NCI-H2196 (cell line): ENCODE data around the gene FREM1.
A peak's percentile ranks its signal among the peaks of the same experiment; 100 is the strongest.

Experiments
- DNase-seq: peaks from one replicate; lab custom pipeline; 2025; ENCODE audit not compliant: unreplicated experiment; lab: John Stamatoyannopoulos, UW

Gene FREM1

GRCh38 chr9:14869671-14870070 lies 40.6 kb downstream of the FREM1 start:
- DNase-seq, result no peak

- DNase-seq, result no peak
Observed at GRCh38 chr9:14868772-14869583, 41.2 kb downstream of the FREM1 start.

GRCh38 chr9:14868418-14868771 lies 41.8 kb downstream of the FREM1 start:
- DNase-seq, result no peak

GRCh38 chr9:14866200-14866749 lies 44.0 kb downstream of the FREM1 start:
- DNase-seq, result no peak

GRCh38 chr9:14864309-14864708 lies 45.9 kb downstream of the FREM1 start:
- DNase-seq, result no peak

- DNase-seq, result no peak
Observed at GRCh38 chr9:14863402-14863801, 46.8 kb downstream of the FREM1 start.

- no peak for DNase-seq
Observed at GRCh38 chr9:14857449-14858305, 52.6 kb downstream of the FREM1 start.

- no peak for DNase-seq
Observed at GRCh38 chr9:14849851-14850250, 60.4 kb downstream of the FREM1 start.

- no peak for DNase-seq
Observed at GRCh38 chr9:14849296-14849695, 60.9 kb downstream of the FREM1 start.

GRCh38 chr9:14846871-14847311 lies 63.3 kb downstream of the FREM1 start:
- peak; percentile 79 for DNase-seq

- DNase-seq, result no peak
Observed at GRCh38 chr9:14843163-14843562, 67.1 kb downstream of the FREM1 start.

- DNase-seq, result no peak
Observed at GRCh38 chr9:14842269-14842668, 68.0 kb downstream of the FREM1 start.

- no peak for DNase-seq
Observed at GRCh38 chr9:14838701-14839100, 71.5 kb downstream of the FREM1 start.

- no peak for DNase-seq
Observed at GRCh38 chr9:14836885-14837284, 73.3 kb downstream of the FREM1 start.

- DNase-seq, result no peak
Observed at GRCh38 chr9:14831661-14832060, 78.6 kb downstream of the FREM1 start.

GRCh38 chr9:14831074-14831473 lies 79.2 kb downstream of the FREM1 start:
- no peak for DNase-seq

GRCh38 chr9:14830057-14830456 lies 80.2 kb downstream of the FREM1 start:
- no peak for DNase-seq

- DNase-seq, result no peak
Observed at GRCh38 chr9:14829204-14829603, 81.0 kb downstream of the FREM1 start.

- DNase-seq, result peak; percentile 67
Observed at GRCh38 chr9:14827805-14828204, 82.4 kb downstream of the FREM1 start.

- no peak for DNase-seq
Observed at GRCh38 chr9:14824481-14824880, 85.7 kb downstream of the FREM1 start.

- no peak for DNase-seq
Observed at GRCh38 chr9:14823800-14824199, 86.4 kb downstream of the FREM1 start.

GRCh38 chr9:14822666-14823065 lies 87.6 kb downstream of the FREM1 start:
- DNase-seq, result no peak
